CD4-positive, alpha-beta T cell treated with Interleukin-17A for 4 hours (primary cell): ENCODE data around the gene RBM20.
"Not testable (repeated sequence)": the region's sequence is repeated elsewhere in the genome, so short reads cannot be mapped to it uniquely, and the experiment has no call there.

Experiments used
- DNase-seq: peaks from one replicate; pipeline ENCODE4 v3.0.0-alpha.2; 2020; ENCODE audit warnings: mixed read lengths

Gene RBM20

DNA sequence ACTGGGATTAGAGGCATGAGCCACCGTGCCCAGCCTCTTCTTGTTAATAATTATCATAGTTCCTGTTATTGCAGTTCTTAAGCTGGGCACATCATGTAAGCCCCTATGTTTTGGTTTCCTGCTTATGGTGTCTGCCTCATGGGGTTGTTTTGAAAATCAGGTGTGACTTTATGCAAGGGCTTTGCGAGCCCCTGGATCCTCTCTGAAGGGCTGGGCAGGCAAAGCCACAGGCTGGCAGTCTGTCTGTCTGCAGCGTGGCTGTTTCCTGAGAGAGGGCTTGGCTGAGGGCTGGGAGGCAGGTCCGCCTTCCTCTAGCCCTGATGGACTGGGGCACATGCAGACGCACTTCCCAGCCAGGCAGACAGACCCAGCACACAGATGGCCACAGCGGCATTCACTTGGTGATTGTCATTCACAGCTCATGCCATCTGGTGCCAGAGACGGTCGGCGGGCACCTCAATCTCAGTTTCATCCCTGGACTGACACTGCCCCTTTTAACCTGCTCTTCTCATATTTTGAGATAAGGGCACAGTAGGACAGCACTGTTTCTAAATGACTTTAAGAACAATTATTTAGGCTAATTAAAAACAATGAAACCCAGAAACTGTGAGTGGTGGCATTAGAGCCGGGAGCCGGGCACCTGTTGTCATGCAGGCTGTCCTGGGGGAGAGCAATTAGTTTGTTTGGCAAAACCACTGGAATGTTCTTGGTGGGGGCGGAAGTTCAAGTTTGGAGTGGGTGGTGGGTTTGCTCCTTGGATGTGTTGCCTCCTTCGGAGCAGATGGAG, 35.5 kb downstream of the RBM20 start:
- no peak for DNase-seq

DNA sequence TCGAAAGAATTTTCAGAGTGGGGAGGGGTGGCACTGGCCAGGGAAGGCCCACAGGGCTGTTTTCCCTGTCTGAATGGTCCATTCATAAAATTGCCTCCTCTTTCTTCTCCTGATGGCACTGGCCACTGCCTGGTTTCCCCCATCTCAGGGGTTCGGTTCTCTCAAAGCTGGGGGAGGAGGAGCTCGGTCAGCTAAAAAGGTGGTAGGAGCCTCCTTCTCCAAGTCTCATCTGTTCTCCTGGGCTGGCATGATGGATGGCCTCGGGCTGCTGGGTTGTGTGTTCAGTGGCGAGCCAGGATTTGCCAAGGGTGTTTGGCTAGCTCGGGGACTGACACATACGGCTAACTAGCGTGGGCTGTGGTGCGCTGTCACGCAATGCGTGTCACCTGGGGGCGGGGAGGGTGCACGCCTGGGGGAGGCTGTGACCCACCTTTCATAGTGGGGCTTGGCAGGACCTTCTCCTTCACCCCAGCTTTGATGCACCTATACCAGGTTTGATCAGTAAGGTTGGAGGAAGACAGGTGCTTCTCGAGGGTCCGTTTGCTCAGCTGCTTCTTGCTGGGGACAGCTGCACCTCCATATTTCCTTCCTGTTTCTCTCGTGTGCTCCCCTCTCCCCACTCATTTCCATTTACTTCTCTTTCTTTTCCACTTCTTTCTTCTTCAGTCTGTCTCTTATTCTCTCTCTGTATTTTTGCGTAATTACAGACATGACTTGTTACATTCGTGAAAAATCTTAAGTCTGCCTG, 36.3 kb downstream of the RBM20 start:
- DNase-seq = no peak

DNA sequence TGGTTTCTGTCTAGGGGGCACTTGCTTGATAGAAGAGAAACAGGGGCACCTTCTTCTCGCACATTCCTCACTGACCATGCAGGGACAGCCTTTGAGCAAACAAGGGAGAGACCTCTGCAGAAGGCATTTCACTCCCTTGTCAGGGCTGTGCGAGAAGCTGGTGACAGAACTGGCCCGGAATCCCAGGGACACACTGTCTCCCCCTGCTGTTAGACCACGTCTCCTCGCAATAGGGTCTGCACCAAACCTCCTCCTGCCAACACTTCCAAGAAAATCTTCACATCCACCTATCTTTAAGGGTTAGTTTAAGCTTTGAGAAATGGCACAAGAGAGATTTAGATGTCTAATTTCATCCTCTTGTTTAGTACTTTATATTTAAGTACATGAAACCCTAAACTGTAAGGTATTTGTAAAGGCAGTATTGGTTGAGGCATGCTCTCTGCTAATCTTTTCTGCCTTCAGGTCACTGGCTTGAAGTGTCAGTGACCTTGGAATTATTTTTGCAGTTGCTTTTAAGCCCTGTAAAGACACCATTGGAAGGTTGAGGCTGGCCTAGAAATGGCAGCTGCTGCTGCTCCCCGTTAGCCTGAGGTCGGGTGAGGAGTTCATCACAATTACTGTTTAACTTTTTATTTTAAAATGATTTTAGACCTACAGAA, 37.0 kb downstream of the RBM20 start:
- DNase-seq = peak; percentile 36

DNA sequence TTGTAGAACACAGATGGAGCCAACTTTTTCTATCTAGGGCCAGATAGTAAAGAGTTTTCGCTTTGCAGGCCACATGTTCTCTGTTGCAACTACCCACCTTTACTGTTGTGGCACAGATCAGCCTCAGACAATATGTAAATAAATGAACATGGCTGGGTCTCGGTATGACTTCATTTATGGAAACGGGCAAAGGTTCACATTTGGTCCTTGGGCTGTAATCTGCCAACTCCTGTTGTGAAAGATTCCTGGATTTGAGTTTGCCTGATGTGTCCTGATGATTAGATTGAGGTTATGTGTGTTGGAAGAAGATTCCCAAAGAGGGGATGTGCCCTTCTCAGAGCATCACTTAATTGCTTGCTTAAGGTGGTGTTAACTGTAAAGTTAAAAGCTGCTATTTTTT, 38.2 kb downstream of the RBM20 start:
- no peak for DNase-seq

DNA sequence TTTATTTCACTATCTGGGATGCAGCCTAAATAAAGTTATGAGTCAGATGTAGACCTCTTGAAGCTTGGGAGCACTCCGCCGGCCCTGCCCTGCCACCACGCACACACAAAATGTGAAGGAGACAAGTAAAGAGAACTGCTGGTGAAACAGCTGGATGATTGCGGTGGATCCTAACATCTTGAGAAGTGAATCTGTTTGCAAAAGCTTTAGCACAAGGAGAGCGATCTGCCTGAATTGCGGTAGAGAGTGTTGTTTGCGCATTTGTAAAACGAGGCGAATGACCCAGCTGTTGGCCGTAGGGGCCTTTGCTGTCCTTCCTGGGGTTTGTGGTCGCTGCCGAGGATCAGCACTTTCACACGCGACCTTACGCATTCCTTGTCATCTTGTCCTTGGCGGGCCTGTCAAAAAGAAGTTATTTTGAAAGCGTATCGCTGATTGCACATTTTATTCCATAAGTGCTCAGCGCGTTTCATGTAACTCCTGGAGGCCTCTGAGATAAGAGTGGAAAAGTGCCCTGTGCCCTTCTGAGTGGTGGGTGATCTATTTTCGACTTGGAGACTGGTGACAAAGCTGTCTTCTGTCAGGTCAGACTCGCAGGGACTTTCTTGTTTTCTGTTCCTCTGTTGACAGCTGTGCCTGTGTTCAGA, 40.8 kb downstream of the RBM20 start:
- no peak for DNase-seq

DNA sequence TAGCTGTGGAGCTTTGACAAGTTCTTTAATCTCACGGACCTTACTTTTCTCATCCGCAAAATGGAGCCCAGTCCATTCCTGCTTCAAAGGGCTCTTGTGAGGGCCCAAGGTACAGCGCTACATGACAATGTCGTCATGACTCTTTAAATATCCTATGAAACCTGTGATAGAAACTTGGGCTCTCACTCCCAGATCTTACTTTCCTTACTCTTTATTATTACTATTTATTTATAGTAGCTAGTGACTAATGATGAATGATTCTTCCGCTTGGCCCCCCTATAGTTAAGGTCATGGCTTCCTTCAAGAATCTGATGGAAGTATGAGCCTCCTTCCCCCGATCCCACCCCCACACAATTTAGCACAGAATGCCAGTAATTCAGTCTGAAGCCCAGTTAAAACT, 41.9 kb downstream of the RBM20 start:
- DNase-seq = no peak

DNA sequence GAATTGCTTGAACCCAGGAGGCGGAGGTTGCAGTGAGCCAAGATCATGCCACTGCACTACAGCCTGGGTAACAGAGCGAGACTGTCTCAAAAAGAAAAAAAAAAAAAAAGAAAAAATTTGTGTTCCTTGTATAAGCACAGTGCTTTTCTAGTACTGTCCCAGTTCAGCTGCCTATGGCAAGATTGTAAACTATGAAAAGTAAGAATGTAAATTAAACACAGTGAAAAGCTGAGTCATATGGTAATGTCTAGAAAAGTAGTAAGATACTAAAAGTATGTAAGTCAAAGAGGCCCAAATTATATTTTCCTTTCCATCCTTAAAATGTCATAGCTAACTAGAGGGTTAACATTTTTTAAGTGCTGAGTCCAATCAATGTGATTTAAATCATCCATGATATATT, 42.8 kb downstream of the RBM20 start:
- no peak for DNase-seq

DNA sequence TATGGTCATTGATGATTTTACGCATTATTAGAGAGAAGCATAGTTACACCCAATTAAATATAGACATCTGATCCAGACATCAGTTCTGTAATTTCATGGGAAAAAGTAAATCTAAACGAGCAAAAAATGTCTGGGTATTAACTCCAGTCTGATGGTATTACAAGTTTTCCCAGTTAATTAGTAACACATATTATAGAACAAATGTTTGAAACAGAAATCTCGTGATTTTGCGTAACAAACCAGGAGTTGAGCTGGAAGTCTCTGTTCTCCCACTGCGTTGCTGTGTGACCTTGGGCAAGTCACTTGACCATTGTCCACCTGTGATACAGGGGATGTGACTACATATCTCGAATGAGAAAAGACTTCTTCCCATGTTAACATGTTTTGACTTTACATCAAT, 43.3 kb downstream of the RBM20 start:
- DNase-seq = no peak

DNA sequence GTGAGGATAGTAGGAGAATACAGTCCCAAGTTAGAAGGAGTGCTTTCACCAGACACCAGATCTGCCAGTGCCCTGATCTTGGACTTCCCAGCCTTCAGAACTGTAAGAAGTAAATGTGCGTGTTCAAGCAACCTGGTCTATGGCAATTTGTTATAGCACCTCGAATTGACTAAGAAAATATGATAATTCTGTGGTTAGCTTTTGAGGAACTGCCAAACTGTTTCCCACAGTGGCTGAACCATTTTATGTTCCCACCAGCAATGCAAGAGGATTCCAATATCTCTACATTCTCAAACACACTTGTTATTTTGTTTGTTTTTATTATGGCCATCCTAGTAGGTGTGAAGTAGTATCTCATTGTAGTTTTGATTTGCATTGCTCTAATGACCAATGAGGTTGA, 47.0 kb downstream of the RBM20 start:
- no peak for DNase-seq

DNA sequence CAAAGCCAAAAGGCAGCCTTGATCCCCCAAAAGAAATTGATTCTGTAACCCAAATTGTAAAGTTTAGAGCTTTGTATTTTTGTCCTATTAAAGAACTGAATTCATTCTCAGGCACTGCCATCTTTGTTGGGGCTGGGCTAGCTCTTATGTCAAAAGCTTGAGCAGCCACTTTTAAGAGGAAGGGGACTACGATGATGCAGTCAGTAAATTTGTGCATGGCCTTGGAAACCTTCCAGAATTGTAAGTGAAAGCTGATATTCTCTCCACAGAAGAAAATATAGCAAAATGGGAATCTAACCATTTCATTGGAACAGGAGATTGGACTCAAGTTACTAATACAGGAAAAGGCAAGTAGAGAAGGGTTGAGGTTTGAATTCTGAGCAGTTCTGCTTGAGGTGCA, 50.1 kb downstream of the RBM20 start:
- DNase-seq = no peak

DNA sequence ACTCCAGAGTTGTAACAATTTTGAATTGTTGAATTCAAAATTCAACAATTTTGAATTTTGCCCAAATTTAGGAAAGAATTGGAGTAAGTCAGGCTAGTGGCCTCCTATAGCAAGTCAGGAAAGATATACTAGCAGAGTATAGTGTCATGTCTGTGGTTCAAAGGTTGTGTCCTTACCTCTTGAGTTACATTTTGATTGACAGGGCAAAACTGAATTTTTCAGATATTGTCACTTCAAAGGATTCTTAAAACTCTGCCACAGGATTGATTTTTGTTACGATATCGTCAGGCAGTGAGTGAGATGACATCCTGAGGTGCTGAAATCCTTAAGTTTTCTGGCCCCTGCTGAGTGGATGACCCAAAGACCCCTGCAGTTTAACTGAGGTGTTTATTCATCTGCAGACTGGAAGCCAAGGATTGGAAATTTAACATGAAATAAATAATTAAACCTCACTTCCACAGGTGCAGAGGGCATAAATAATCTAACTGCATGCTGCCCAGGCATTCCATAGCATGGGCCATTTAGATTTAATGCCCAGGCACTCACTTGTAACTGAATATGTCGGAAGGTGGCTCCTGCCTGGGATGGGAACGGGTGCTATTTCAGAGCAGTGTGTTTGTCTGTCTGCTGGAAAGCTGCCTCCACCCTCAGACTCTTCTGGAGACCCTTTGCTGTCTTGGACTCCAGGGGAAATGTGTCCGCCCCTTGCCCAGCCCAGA, 50.8 kb downstream of the RBM20 start:
- no peak for DNase-seq

DNA sequence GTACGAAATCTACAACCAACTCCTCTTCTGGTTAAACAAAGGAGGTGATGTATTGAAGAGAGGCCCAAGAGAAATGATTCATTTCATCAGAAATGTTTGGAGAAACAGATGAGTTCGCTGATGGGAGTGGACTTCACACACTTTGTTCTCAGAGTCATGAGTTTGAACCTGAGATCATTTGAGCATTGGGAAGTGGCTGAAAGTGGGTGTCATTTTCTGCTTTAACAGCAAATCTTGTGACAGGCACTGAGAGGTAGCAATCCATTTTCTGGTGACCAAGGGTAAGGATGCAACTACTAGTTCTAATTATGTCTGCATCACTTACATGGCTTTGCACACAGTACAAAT, 51.4 kb downstream of the RBM20 start:
- no peak for DNase-seq

DNA sequence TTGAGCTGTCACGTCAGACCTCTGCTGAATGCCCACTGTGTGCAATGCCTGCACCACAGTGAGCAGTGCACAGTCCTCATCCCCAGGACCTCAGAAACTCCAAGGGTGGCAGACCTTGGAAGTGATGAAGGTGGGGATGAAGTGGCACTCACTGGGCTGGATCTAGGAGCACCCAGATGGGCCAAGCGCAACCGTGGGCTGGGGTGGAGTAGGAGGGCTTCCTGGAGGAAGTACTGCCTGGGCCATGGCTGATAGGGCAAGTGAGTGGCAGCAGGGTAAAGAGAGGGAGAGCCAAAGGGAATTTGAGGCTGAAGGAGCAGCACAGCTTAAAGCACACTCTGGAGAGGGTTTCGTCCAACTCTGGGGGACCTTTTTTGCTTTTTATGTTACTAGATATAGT, 52.3 kb downstream of the RBM20 start:
- no peak for DNase-seq

DNA sequence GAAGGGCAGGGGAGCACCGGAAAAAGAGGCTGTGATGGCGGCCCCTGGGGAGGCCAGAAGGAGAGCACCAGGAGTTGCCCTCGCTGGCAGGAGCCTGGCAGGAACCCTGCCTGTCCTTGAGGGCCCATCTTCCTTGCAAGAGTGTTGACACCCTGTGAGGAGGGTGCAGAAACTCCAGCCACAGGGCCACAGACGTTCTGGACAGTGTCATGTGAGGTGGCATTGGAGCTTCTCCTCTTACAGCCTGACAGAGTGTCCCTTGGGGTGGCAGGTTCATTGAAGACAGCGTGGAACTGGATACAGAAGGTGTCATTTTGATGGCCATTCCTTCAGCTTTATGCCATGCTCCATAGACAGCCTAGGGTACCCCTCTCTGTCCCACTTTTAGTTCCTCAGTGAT, 54.2 kb downstream of the RBM20 start:
- no peak for DNase-seq

DNA sequence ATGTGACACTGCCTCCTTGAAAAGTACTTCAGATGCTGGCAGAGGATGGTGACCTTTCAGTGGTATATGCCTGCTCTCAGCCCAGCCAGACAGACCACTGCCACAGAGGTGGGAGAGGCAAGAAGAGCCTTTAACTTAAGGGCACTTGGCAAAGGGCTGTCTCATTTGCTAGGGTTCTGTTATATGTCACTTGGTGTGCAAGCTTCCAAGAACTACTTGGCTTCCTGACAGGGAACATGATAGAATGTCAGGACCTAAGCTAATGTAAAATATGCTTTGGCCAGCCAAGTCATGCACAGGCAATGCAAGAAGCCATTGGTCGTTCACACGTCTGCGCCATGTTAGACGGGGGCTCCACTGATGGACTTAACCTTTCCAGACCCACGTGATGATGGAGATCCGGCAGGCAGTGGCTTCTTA, 54.7 kb downstream of the RBM20 start:
- no peak for DNase-seq

DNA sequence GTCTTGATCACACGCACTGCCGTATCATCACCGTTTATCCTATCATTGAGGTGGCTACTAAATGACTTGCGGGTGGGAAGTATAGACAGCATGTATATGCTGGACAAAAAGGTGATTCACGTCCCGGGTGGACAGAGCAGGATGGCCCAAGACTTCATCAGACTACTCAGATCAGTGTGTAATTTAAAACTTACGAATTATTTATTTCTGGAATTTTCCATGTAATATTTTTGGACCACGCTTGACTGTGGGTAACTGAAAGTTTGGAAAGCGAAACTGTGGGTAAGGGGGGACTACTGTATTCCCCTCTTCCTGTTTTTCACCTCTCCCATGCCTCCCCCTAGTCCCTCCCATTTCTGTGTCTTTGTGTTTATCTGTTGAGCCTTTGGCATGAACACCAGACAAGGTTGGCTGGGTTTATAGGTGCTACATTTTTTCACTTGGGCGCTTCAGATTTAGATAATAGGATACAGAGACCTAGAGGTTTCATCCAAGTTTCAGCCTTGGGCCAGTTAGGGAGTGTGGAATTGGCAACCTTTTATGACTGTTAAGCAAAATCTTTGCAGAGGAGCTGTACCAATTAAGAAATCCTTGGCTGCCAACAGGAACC, 55.8 kb downstream of the RBM20 start:
- DNase-seq = no peak

DNA sequence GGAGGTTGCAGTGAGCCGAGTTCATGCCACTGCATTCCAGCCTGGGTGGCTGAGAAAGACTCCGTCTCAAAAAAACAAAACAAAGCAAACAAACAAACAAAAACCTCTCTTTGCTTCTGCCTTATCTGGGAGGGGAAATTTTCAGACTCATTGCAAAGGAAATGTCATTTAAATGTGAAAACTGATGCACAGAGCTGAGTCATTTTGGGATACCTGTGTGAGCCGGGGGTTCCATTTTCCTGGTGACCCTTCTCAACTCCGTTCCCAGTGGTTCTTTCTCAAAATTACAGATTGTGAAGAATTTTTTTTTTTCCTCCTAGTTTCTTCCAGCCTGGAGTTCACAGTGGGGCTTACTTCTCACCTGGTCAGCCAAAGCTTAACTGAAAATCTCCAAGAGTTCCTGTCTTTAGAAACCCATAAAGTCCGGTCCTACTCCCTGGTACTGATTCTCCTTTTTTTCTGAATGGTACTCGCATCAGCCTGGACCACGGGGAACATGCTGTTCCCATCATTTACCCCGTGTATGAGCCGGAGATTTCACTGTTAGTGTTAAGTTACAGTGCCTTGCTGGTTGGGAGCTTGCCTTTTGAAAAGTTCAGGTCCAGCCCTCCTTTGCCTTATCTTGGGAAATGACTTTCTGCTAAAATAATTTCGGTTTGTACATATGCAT, 56.9 kb downstream of the RBM20 start:
- no peak for DNase-seq

DNA sequence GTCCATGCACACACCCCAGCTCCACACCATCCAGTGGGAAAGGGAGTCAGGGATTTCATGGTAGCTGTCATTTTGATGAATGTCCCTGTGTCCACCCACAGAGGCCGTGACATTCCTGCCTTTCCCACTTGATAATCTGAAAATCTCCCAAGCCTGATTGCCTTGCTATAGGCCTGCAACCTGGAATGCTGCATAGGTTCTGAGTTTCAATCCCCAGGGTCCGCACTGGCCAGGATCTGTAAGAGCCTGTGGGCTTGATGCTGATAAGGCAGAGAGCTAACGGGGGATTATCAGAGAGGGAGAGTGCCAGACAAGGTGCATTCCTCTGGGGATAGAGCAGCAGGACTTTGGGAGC, 57.5 kb downstream of the RBM20 start:
- no peak for DNase-seq

DNA sequence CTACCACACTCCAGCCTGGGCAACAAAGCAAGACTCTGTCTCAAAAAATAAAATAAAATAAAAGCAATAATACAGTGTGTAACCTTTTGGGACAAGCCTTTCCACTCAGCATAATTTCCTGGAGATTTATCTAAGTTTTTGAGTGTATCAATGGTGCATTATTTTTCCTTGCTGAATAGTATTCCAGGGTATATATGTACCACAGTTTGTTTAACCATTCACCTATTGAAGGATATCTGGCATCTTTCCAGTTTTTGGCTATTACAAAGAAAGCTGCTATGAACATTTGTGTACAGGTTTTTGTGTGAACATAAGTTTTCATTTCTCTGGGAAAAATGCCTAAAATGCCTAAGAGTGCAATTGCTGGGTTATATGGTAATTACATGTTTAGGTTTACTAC, 59.9 kb downstream of the RBM20 start:
- DNase-seq = no peak

DNA sequence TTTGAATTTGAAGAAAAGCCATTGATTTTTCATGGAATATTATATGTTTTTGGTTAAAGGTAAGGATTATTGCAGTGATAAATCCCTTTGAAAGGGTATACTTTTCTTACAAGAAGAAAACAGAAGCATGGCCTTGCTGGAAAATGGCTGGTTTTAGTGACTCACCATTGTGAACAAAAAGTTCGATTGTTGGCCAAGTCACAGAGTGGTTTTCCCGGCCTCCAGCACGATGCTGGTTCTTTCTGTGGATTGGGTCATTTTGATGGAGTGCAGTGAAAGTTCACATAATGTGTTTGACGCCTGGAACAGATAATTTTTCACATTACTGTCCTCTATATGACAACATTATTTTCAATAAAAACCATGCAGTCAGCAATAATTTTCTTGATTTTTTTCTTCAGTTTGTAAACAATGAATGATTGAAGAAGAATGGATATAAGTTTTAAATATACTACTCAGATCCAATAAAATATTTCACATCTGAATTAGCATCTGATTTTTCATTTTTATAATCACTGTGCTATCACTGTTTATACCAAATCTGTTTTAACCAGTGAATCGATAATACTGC, 60.9 kb downstream of the RBM20 start:
- no peak for DNase-seq

DNA sequence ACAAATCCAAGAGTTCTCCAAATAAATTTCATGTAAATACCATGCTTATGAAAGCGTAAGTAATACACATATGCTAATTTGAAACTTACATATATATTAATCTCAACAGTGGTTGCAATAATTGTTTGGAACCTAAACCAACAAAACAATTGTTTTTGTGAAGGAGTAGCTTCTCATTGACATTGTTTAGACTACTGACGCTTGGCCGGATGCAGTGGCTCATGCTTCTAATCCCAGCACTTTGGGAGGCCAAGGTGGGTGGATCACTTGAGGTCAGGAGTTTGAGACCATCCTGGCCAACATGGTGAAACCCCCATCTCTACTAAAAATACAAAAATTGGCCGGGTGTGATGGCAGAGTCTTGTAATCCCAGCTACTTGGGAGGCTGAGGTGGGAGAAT, 61.5 kb downstream of the RBM20 start:
- DNase-seq = not testable (repeated sequence)

DNA sequence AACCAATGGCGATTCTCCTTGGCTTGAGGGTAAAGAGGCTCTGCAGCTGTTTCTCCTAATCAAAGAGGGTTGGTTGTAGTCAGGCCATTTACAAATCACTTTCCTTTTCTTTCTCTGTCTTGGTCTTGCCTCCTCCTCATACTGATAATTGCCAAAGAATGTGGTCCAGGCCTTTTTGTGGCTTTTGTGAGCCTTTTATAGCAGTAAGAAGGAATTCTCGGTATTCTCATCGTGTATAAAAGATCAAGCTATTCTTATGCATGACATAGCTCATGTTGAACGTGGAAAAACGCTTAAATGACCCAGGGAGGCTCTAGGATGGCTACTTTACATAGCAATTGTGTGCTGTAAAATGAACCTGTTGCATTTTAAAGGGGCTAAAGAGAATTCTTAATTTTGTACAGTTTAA, 62.6 kb downstream of the RBM20 start:
- no peak for DNase-seq
